PC-3 (cell line): ENCODE measurements around the gene SPATA17. TPM values are rescaled to one million over a fixed set of nuclear protein-coding genes. Genes with fewer than 3 reads are reported as not detected.

Experiments used
- ATAC-seq: fragments of 200-7000 bp; cut with Tn5 transposase; 2 replicates; pipeline ENCODE4 v1.9.1; 2020; ENCODE audit warnings: mild to moderate bottlenecking, moderate library complexity
- BruUV-seq: library from RNA; stranded (reverse); fragments of 400-500 nt; replicated peaks from 2 replicates; lab custom pipeline; 2021; lab: Mats Ljungman, UMichigan
- CTCF ChIA-PET: fragments of 300-600 bp; sonication (Branson Sonifier 250); formaldehyde crosslinking; loops from one replicate; lab custom pipeline; 2022; ENCODE audit warnings: antibody characterized with exemption; lab: Charles Lee
- POLR2A ChIA-PET: fragments of 300-600 bp; sonication (Branson Sonifier 250); formaldehyde crosslinking; loops from one replicate; lab custom pipeline; 2022; ENCODE audit warnings: antibody characterized with exemption; ENCODE audit not compliant: unreplicated experiment; lab: Charles Lee
- DNase-seq: peaks from one replicate; pipeline ENCODE4 v3.0.0-alpha.2; 2015
- H2AFZ ChIP-seq: fragments of 300-600 bp; sonication (generic); 2 replicates; pipeline ENCODE4 v1.6.0; 2016; ENCODE audit warnings: antibody characterized with exemption, low read length
- H3F3A ChIP-seq: fragments of 300-600 bp; sonication (generic); one replicate; pipeline ENCODE4 v1.6.0; 2017; ENCODE audit warnings: antibody characterized with exemption, low read length, control low read depth, mild to moderate bottlenecking; ENCODE audit not compliant: unreplicated experiment
- H3K27ac ChIP-seq: fragments of 300-600 bp; sonication (generic); 2 replicates; pipeline ENCODE4 v1.5.1; 2016; ENCODE audit warnings: mild to moderate bottlenecking, low read length
- H3K27me3 ChIP-seq: fragments of 300-600 bp; sonication (generic); 2 replicates; pipeline ENCODE4 v1.6.1; 2016; ENCODE audit warnings: low read length, mixed read lengths
- H3K36me3 ChIP-seq: fragments of 300-600 bp; sonication (generic); 2 replicates; pipeline ENCODE4 v1.6.1; 2016; ENCODE audit warnings: low read depth, mixed run types, low read length, mixed read lengths
- H3K4me1 ChIP-seq: fragments of 300-600 bp; sonication (generic); 2 replicates; pipeline ENCODE4 v1.5.1; 2016; ENCODE audit warnings: low read length; ENCODE audit not compliant: insufficient read depth
- H3K4me2 ChIP-seq: fragments of 300-600 bp; sonication (generic); 2 replicates; pipeline ENCODE4 v1.6.0; 2016; ENCODE audit warnings: low read length
- H3K4me3 ChIP-seq: fragments of 300-600 bp; sonication (generic); 2 replicates; pipeline ENCODE4 v1.5.1; 2016; ENCODE audit warnings: mild to moderate bottlenecking, low read length, mixed read lengths
- H3K79me2 ChIP-seq: fragments of 300-600 bp; sonication (generic); 2 replicates; pipeline ENCODE4 v1.6.1; 2017; ENCODE audit warnings: low read length, mixed read lengths
- H3K9ac ChIP-seq: fragments of 300-600 bp; sonication (generic); 2 replicates; pipeline ENCODE4 v1.6.0; 2016; ENCODE audit warnings: mild to moderate bottlenecking, low read length
- H3K9me2 ChIP-seq: fragments of 300-600 bp; sonication (generic); replicated peaks from 2 replicates; pipeline ENCODE4 v1.6.1; 2016; ENCODE audit warnings: mixed run types, low read length, mixed read lengths
- H3K9me3 ChIP-seq: fragments of 300-600 bp; sonication (generic); 2 replicates; pipeline ENCODE4 v1.6.1; 2016; ENCODE audit warnings: low read length, mixed read lengths
- H4K20me1 ChIP-seq: fragments of 300-600 bp; sonication (generic); 2 replicates; pipeline ENCODE4 v1.6.1; 2016; ENCODE audit warnings: low read length, mixed read lengths
- EZH2 ChIP-seq: fragments of 300-600 bp; sonication (generic); IDR thresholded peaks from one replicate; pipeline ENCODE4 v1.6.1; 2017; ENCODE audit warnings: antibody characterized with exemption, mild to moderate bottlenecking, low read length; ENCODE audit not compliant: unreplicated experiment
- EZH2phosphoT487 ChIP-seq: fragments of 300-600 bp; sonication (generic); IDR thresholded peaks from 2 replicates; pipeline ENCODE4 v1.6.1; 2018; ENCODE audit warnings: mild to moderate bottlenecking, antibody characterized with exemption, low read length, borderline replicate concordance
- intact Hi-C: fragments of 100-400 bp; cut with micrococcal nuclease; formaldehyde crosslinking; loops from 2 replicates; pipeline ENCODE4 v1.9.0; 2023
- total RNA-seq: library from RNA; depleted of rRNA; stranded (reverse); fragments of >200 nt; gene quantifications from 2 replicates; pipeline ENCODE4 v1.2.3, GENCODE V29; 2014
- TF ChIP-seq, protein P1 (sequence below): fragments of 300-600 bp; sonication (generic); conservative IDR thresholded peaks from 2 replicates; pipeline ENCODE4 v1.5.1; 2017; ENCODE audit warnings: antibody characterized with exemption, low read depth, mild to moderate bottlenecking, low read length

The SPATA17 gene
- total RNA-seq, 1 experiment from 2014 or later, result 3.3 TPM

DNA sequence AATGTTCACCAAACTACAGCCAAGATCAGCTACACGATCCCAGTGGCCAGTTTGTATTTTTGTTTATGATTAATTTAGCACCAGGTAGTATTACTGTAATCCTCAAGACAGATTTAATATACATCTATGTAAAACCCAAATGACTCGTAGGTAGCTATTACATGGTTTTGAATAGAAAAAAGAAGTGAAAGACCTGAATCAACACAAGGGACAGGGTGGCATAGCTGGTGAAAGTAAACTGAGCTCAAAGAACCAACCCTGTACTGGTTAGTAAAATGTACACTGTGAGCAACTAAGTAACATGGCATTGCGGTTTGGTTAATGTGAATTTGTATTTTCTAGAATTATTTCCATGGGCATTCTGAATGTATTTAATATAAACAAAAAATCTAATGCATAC is 9.1 kb upstream of the SPATA17 start:
- TF ChIP-seq EZH2, result no peak
- TF ChIP-seq, protein P1, sequence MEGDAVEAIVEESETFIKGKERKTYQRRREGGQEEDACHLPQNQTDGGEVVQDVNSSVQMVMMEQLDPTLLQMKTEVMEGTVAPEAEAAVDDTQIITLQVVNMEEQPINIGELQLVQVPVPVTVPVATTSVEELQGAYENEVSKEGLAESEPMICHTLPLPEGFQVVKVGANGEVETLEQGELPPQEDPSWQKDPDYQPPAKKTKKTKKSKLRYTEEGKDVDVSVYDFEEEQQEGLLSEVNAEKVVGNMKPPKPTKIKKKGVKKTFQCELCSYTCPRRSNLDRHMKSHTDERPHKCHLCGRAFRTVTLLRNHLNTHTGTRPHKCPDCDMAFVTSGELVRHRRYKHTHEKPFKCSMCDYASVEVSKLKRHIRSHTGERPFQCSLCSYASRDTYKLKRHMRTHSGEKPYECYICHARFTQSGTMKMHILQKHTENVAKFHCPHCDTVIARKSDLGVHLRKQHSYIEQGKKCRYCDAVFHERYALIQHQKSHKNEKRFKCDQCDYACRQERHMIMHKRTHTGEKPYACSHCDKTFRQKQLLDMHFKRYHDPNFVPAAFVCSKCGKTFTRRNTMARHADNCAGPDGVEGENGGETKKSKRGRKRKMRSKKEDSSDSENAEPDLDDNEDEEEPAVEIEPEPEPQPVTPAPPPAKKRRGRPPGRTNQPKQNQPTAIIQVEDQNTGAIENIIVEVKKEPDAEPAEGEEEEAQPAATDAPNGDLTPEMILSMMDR, result no peak
- TF ChIP-seq EZH2phosphoT487, result no peak
- Histone ChIP-seq H3K36me3 (peaks cover 17% of the 10 kb centered on the region), H3K9me2 (no peaks in the 10 kb centered on the region), H3K27ac (no peak overlapping the region), H3F3A (no peaks in the 10 kb centered on the region), H3K4me1 (no peaks in the 10 kb centered on the region), H3K79me2 (peaks cover 75% of the 10 kb centered on the region), H4K20me1 (peaks cover 7% of the 10 kb centered on the region; the same call in 1 of the 2 replicates), H3K9me3 (no peaks in the 10 kb centered on the region), H3K4me3 (no peak overlapping the region), H2AFZ (no peak overlapping the region), H3K4me2 (no peak overlapping the region), H3K9ac (no peak overlapping the region), H3K27me3 (no peaks in the 10 kb centered on the region)
- intact Hi-C loops, result no loop called here
- ATAC-seq (no peak), DNase-seq (no peak)
- ChIA-PET CTCF (no interaction called here), POLR2A (interaction anchor here (0.5 kb wide), 1 partner anchor 582 kb away, joined by 7 read pairs; no protein-coding TSS in a partner anchor)
- no TSS peak for BruUV-seq

DNA sequence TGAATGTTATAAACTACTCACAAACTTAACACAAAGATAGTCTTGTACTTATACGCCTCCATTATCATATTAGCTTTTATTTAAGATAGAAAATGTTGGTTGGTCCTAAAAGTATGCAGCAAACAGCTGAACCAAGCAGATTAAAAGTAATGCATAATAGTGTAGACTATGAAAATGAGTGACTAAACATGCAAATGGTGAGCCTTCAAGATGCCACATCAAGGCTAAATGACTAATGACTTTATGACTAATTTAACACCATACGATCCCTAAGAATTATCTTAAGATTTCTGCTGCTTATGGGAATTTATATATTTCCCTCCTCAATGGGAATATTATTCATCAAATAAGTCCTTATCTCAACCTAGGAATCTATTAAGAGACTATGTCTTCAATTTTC is 4.8 kb upstream of the SPATA17 start:
- Histone ChIP-seq H3K4me3 (no peak overlapping the region), H3F3A (no peaks in the 10 kb centered on the region), H3K36me3 (no peaks in the 10 kb centered on the region), H3K9me2 (no peaks in the 10 kb centered on the region), H3K9me3 (no peaks in the 10 kb centered on the region), H3K9ac (no peak overlapping the region), H2AFZ (no peak overlapping the region), H3K4me2 (no peak overlapping the region), H3K27ac (no peak overlapping the region), H3K79me2 (peaks cover 95% of the 10 kb centered on the region), H3K4me1 (peaks cover 28% of the 10 kb centered on the region), H3K27me3 (no peaks in the 10 kb centered on the region), H4K20me1 (peaks cover 14% of the 10 kb centered on the region)
- no TSS peak for BruUV-seq
- TF ChIP-seq EZH2, result no peak
- ATAC-seq (no peak), DNase-seq (no peak)
- ChIA-PET POLR2A (no interaction called here), CTCF (no interaction called here)
- intact Hi-C loops, result no loop called here

DNA sequence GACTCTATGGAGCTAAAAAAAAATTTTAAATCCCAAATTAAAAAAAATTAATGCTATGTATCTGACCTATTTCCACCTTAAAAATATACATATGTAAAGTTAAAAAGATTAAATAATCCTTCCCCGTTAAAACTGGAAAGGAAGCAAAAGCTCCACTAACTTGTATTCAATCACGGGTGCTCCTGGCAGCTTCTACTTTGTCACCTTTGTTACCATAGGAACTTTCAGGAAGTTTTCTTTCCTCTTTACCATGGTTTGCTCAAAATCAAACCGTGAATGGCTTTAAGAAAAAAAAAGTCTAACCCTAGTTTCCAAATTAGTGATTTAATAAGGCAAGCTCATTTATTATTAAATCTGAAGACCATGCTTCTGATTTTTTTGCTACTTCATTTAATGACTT is 3.7 kb upstream of the SPATA17 start:
- CTCF ChIA-PET, result interaction anchor here (0.7 kb wide), 1 partner anchor 266 kb away, joined by 4 read pairs; no protein-coding TSS in a partner anchor
- ATAC-seq, result no peak
- no peak overlapping the region for H3K9ac ChIP-seq
- no peaks in the 10 kb centered on the region for H3K9me2 ChIP-seq
- POLR2A ChIA-PET, result interaction anchor here (0.6 kb wide), 1 partner anchor 683 kb away, joined by 3 read pairs; no protein-coding TSS in a partner anchor
- no peaks in the 10 kb centered on the region for H3K9me3 ChIP-seq
- DNase-seq, result no peak
- BruUV-seq, result no TSS peak
- H3K27ac ChIP-seq, result no peak overlapping the region
- no peaks in the 10 kb centered on the region for H3K27me3 ChIP-seq
- intact Hi-C loops, result no loop called here
- H3K4me2 ChIP-seq, result peak overlapping the region; percentile 97; the same call in 1 of the 2 replicates
- no peaks in the 10 kb centered on the region for H3K36me3 ChIP-seq
- peaks cover 84% of the 10 kb centered on the region for H3K79me2 ChIP-seq
- 0 out of 2 replicates have a peak overlapping the region, but pooled peaks have one; percentile 83 for H3K4me3 ChIP-seq
- H3K4me1 ChIP-seq, result peaks cover 33% of the 10 kb centered on the region
- H2AFZ ChIP-seq, result no peak overlapping the region
- TF ChIP-seq EZH2phosphoT487, result no peak
- TF ChIP-seq EZH2, result no peak
- TF ChIP-seq, protein P1, result no peak
- H3F3A ChIP-seq, result no peaks in the 10 kb centered on the region
- H4K20me1 ChIP-seq, result peaks cover 13% of the 10 kb centered on the region
